NCI-H2107 treated with DMSO at 0.1 percent for 48 hours (cell line): ENCODE data around the gene PRKG1.

Experiments used
- DNase-seq: peaks from one replicate; lab custom pipeline; 2025; ENCODE audit not compliant: unreplicated experiment; lab: John Stamatoyannopoulos, UW

The PRKG1 gene

DNA sequence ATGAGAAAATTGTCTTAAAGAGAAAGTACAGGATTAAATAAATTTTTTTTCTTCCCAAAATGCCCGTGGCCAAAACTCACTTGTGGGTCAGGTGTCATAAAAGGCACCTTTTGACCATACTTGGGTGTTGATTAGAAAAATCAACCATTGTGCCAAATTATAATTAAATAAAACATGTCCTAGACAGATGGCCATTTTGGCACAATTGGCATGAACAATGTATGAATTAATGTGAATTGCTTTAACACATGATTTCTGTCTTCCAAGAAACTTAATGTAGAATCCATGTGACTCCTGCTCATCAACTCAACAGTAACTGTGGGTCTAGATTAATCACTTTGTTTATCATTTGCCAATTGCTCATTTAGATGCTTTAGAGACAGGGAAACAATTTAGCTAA is 561.1 kb downstream of the PRKG1 start:
- DNase-seq = no peak

DNA sequence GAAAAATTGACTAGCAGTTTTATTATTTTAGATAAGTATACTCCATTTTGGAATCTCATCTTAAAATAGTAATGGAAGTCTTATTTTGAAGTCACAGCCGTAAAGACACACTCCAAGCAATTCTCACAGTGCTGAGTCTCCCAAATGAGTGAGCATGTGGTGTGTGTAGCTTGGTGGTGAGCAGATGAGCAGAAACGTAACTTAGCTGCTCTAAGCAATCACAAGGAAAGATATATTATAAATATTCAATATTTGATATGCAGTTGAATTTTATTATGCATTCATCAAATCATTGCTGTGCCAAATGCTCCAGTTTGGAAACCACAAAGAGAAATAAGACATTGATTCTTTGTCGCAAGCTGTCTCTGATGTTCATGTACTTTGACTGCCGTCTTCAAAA is 563.9 kb downstream of the PRKG1 start:
- no peak for DNase-seq

DNA sequence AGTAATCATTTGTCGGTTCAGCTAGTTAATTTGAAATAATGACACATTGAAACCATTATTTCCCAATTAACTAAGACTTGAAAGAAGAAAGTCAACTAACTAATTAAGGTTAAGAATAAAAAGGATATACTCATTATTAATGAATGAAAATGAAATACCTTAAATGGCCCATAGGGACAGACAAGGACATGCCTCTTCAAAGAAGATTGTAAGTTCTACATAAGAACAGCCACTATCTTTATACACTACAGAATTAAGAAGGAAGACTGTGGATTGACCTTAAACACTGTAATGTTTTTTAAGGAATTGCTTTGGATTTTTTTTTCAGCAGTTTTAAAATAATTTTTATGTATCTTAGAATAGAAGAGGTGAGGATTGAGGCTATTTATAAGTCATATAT is 564.5 kb downstream of the PRKG1 start:
- no peak for DNase-seq

DNA sequence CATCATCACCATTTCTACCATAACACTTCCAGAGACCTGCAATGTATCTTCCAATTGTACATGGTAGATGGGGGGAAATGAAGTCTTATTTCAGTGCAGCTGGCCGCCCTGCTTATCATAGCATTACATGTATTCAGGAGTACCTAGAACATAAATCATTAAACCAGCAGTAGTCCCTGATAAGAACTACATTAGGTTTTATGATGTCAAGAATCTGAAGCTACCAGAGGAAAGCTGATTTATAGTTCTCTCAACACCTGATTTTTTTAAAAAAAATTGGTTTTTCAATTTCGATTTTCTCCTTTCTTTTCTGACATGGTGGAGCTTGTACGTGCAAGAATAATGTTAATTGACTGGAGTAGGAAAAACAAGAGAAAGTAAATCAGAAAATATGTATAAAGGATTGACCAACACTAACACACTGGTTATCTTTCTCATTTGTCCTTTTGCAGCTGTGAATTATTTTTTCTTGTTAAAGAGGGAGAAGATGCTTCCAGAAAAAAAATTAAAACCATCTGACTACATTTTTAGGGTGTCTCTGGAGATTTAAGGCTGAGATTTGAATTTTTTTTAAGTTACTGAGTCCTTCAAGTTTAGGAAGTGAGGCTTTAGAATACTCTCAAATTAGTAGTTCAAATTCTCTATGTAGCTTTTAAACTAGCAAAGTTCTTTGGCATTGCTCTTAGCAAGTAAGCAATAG is 566.0 kb downstream of the PRKG1 start:
- no peak for DNase-seq

DNA sequence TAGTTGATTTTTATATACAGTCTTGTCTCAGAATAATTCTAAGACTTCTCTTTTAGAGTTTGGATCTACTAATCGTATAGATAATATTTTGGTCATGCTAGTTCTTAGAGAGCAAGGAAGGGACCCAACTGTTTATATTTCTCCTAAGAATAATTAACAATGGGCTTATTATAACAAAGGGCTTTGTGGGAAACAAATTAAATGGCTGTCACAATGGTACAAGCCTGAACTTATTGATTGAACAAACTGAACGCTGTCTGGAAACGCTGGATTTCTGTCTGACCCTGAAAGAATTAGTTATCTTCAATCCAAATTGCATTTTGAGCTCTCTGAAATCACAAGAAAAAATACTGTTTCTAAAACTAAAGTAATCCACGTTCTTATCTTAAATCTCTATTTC is 568.3 kb downstream of the PRKG1 start:
- no peak for DNase-seq

DNA sequence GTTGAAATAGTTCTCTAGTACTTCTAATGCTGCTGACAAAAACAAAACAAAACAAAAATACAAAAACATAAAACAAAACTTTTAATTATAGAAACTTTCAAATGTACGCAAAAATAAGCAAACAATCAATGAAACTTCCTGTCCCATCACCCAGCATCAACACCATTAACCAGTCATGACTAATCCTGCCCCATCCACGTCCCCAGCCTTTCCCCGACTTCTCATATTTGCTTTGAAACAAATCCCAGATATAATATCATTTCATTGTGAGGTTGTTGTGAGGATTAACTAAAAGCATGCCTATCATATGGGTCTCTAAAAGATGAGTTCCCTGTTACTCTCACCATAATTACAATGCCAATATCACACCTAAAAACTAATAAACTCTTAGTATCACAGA is 569.4 kb downstream of the PRKG1 start:
- DNase-seq = no peak

DNA sequence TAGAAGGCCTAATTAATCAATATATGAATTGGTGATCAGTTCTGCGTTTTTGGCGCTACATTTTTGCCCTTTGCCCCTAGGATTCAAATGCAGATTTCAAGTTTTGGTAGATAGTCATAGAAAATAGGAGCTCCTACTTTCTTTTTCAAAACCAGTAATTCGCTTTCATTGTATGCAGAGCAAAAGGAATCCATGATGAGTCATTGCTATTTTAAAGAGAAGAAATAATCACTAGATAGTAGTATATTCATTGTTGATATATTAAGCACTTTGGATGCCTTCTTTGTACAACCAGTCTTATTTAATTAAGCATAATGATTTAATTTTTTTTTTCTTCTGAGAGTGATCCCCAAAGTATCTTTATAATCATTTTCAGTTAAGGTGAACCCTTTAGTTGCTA is 574.8 kb downstream of the PRKG1 start:
- no peak for DNase-seq

DNA sequence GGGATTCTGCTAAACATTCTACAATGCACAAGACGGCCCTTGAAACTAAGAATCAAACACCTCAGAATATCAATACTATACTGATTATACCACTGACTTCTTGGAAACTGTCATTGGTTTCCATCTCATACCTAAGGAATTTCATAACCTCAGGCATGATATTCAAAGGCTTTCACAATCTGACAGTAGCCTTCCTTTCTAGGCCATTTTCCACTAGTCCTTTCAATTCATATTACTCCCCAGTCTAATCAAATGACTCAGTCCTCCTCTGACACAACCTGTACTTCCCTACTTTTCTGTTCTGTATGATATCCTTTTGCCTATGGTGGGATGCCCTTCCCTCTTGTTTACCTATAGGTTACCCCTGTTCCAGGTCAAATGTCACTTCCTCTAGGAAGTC is 576.8 kb downstream of the PRKG1 start:
- no peak for DNase-seq

DNA sequence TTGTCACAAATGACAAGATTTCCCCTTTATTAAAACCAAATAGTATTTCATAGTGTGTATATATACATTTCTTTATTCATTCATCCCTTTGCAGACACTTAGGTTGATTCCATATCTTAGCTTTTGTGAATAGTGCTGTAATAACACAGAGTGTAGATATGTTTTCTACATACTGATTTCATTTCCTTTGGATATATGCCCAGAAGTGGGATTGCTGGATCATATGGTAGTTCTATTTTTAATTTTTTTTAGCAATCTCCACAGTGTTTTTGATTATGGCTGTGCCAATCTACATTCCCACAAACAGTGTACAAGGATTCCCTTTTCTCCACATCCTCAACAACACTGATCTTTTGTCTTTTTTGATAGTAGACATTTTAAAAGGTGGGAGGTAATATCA is 578.7 kb downstream of the PRKG1 start:
- DNase-seq = no peak

DNA sequence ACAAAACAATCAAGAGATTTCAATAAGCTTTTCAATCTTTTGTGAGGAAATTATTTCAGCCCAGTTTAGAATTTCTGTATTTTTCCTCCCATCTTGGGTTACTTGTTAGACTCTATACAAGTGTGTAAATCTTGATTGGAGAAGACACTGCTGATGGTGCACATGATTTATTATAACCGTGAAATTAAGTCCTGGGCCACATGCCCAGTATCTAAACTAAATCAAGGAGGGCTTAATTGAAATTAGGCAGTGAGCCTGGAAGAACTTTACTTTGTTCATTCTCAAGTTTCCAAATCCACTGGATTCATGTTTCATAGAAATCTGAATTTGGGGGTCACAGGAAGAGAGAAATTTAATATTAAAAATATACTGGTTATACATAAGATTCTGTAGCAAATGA is 580.6 kb downstream of the PRKG1 start:
- DNase-seq = no peak

DNA sequence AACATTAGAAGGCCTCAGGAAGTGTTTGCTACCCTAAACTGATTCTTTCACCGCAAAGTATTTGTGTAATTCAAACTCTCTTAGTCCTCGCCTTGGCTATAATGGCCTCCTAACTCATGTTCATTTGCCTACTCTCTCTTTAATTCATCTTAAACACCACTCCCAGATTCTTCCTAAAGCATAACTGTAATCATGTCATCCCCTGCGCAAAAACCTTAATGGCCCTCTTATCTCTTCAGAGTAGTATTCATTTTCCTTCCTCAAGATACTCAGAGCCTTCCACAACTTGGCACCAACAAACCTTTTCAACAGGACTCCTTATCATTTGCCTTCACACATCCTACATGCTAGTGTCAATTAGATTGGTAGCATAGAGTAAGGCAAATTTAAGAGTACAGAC is 582.2 kb downstream of the PRKG1 start:
- DNase-seq = no peak

DNA sequence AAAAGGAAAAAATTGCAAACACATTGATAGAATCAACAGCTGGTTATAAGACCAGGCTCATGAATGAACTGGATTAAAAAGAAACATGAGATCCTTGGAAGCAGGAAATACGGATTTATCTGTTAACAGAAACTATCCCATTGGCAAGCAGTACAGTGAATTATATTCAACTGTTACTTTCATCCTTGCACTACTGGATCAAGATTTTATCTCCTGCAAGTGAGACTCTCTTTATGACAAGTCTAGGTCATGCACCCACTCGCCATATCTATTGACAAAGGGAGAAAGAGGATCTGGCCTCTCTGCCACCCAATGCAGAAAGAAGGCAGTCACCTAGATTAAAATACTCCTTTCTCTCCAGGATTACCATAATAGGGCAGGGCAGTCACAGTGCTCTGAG is 583.7 kb downstream of the PRKG1 start:
- DNase-seq = no peak

DNA sequence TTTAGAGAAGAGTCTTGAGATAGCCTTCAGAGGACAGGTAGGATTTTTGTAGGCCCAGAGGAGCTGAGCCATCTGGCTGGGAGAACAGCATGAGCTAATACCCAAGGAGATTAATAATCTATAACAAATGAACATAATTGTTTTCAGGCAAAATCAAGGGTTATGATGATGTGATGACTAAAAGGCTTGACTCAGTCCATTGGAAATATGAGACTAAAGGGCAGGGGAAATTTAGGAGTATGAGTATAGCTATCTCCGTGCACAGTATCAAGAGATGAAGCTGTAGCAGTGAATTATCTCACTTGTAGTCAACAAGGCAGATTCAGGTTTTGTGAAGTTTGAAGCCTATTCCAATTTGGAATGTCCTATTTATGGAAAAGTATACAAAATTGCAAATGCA is 585.1 kb downstream of the PRKG1 start:
- no peak for DNase-seq

DNA sequence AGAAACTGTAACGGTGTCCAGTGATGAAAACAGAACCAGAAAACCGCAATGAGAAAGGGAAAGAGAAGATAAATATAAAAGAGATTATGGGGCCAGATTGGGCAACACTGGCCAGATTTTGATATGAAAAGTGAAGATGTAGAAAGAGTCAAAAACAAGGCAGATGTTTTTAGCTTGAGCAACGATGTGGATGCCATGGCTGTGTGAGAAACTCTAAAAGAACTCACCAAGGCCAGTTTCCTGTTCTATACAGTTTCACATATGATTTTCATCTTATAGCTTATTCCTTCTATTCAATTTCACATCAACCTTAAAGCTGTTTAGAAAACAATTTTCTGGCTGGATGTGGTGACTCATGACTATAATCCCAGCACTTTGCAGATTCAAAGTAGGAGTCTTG is 588.8 kb downstream of the PRKG1 start:
- DNase-seq = no peak

DNA sequence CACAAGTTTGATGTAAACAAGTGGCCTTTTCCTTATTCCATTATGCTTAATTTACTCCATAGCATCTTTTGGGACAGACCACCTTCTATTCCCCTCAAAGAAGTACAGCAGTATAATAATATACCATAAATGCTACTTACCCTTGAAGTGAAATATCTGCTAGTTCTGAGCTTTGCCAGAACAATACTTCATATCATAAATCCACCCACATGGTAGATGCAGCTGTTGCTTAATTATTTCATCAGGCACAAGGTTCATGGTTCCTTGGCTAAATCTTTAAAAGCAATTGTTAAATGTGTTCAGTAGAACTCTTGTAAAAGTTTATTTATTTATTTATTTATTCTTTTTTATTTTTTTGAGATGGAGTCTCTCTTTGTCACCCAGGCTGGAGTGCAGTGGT is 592.2 kb downstream of the PRKG1 start:
- DNase-seq = no peak

DNA sequence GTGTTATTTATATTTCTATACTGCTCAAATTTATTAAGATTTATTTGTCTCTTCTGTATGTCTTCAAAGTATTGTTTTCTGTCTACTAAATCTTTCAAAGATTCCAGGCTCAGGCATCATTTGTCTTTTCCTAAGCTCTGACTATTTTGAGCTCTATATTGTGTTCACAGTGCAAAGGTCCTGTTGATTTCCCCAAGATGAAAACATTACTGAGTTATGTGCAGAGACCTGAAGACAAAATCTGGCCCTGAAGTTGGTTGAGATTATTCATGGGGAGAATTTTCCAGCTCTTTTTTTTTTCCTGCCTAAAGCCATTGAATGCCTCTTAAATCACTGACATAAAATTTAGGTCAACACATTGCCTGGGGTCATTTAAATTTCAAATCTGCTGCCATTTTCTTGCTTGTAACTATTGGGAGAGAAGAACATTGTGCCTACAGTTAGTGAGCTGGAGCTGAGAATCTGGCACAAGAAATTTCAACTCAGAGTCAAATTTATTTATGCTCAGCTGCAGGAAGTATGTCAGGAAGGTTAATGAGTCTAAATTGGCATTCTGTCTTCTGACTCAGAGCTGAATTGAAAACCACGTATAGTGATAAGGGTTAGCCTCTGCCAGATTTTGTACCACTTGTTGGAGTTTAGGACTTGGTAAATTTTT is 593.5 kb downstream of the PRKG1 start:
- no peak for DNase-seq

DNA sequence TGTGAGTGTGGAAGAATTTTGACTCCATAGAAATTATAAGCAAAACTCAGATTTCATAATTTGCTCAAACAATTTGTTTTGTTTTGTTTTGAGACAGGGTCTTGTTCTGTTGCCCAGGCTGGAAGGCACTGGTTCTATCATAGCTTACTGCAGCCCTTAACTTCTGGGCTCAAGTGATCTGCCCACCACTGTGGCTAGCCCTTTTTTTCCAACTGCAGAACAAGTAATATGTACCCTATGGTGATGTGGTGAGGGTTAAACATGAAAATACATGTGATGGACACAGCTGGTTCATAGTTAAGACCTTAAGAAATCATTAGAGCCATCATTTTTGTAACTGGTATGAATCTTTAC is 594.0 kb downstream of the PRKG1 start:
- DNase-seq = no peak

DNA sequence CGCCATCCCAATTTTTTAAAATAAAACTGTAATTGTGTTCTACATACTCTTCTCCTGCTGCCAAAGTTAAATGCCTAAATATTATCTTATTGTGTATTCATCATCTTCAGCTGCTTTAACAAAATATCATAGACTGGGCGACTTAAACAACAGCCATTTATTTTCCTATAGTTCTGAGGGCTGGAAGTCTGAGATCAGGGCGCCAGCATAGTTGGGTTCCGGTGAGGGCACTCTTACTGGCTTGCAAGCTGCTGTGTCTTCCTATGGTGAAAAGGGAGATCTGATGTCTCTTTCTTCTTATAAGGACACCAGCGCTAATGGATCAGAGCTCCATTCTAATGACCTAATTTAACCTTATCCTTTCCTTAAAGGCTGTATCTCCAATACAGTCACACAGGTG is 594.8 kb downstream of the PRKG1 start:
- no peak for DNase-seq

DNA sequence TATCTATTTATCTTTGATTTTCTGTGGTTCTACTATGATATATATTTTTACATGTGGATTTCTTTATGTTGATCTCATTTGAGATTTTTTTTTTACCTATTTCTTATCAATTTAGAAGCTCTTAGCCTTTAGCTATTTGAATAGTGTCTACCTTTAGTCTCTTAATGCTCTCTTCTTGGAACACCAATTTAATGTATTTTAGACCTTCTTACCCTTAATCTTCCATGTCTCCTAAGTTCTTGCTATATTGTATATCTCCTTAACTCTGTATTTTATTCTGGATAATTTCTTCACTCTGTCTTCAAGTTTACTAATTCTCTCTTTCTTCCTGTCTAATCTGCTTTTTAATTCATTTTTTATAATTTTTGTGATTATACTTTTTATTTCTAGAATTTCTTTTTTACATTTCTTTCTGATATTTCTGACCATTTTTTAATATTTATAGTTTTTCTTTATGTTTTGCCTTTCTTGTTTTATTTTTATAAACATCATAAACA is 597.8 kb downstream of the PRKG1 start:
- no peak for DNase-seq

DNA sequence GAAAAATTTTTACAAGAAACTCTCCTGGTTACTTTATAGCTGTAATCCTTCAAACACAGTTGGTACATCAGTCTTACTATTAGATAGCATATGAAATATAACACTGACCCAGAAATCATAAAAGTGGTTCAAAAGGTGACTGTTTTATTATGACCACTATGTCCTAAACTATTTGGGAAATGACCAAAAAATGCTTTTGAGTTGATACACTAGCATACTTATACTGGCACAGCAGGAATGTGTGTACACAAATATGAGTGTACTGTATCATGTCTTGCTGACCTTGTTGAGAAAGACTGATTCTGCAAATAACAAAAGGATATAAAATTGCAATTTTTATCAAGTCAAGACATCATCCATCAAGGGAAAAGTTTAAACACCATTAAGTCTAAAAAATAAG is 600.8 kb downstream of the PRKG1 start:
- DNase-seq = no peak

DNA sequence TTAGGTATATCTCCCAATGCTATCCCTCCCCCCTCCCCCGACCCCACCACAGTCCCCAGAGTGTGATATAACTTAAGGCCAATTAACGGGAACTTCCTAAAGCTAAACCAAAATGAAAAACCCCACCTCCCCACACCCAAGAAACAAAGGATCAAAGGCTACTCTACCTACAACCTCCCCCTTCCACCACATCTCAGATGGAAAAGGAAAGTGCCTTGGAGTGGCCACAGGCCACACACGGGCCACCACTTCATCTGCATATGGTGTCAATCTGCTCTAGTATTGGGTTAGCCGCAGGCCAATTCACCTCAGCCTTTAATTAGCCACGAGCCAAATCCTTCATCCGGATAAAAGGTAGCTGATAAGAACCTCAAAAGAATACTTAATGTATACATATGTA is 605.6 kb downstream of the PRKG1 start:
- DNase-seq = no peak

DNA sequence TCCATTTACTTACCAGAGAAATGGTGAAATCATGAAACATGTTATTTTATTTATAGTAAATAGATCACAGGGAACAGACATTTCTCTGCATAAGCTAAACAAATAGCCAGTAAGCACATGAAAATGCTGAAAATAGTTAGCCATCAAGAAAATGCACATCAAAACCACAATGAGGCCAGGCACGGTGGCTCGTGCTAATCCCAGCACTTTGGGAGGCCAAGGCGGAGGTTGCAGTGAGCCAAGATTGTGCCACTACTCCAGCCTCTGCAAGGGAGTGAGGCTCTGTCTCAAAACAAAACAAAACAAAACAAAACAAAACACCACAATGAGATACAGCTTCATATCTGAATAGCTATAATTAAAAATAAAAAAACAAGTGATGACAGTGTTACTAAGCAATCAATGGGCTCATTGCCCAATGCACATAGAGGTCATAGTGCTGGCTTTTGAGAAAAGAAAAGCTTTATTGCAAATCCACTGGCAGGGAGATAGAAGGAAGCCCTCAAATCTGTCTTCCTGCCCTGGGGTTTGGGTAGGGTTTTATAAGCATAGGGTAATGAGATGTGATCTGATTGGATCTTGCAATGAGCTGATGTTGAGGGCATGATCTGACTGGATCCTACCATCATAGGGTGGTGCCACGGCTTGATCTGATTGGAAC is 608.9 kb downstream of the PRKG1 start:
- no peak for DNase-seq

DNA sequence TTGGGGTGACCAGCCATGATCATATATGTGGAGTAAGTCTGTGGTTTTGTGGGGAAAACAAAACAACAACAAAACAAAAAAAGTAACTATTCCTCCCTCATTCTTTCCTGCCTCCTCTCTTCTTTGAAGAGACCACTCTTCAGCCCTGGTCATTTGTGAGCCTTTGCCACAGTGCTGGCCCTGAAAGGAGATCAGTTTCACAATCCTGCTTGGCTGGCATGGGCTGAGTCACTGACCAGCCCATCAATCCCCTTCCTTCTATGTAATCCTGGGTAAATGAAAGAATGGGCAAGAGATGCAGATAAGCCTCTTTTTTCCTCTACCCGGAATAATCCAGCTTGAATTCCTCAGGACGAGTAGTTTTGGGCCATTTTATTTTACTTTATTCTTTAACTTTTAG is 611.5 kb downstream of the PRKG1 start:
- DNase-seq = no peak
